Left renal cortex interstitium (tissue), 4 donors: ENCODE measurements around the gene GTF3C1. TPM values are rescaled to one million over a fixed set of nuclear protein-coding genes. Genes with fewer than 3 reads are reported as not detected.

ENCODE experiments used
- DNase-seq, 4 donors: peaks; one replicate each; pipeline ENCODE4 v3.0.0-alpha.2; 2013; ENCODE audit warnings: low read depth in 4 of 4, low spot score in 2 of 4, missing footprints in 1 of 4
- polyA plus RNA-seq, 4 donors: library from polyadenylated mRNA; unstranded; fragments of 120-200 nt; gene quantifications; one replicate each; pipeline ENCODE4 v1.2.1, GENCODE V29; 2013; ENCODE audit not compliant: insufficient read length in 4 of 4

Gene GTF3C1
- polyA plus RNA-seq, 4 donors, result 68.1 to 106 (median 94.9) TPM

DNA sequence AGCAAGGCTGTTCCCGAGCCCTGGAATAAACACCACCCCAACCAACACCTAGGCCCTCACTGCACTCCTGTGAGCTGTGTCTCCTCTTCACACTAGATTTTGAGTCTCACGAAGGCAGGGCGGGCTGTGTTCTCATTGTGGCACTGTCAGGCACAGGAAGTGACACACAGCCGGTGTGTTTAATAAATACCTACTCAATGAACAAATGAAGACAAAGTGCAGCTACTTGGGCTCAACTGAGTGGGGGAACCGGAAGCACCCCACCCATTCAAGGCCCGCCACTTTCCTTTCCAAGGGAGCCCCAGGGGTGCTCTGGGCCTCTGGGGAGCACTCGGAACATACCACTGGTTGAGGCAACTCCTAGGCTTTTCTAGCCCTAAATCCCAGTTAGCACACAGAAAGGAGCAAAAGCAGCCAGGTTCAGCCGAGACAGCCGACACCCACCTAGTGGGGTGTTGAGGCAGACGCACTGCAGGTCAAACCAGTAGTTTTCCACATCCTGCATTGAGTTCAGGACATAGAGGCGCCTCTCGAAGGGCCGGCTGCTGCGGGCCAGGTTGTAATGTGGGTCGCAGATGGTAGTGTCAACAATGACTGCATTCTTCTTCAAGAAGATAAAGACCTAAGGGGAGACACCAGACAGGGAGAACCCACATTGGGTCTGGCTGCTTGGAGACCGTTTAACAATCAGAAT lies 57.7 kb downstream of the GTF3C1 start:
- DNase-seq, result no peak

DNA sequence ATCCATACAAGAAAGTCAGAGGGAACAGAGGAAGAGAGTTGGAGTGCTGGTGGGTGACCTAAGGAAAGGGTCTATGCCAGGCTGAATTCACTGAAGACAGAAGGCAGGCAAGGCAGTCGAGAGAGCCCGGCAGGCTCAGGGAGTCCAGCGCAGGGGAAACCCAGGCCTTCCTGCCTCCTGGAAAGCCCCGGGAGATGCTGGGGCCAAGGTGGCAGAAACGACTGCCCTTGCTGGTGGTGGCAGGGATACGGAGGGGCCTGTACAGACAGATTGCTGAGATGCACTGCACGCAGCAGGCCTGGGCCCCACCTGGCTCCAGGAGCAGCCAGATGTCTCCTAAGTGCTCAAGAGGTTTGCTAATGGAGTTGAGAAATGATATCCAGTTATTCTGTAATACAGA lies 59.8 kb downstream of the GTF3C1 start:
- no peak for DNase-seq

DNA sequence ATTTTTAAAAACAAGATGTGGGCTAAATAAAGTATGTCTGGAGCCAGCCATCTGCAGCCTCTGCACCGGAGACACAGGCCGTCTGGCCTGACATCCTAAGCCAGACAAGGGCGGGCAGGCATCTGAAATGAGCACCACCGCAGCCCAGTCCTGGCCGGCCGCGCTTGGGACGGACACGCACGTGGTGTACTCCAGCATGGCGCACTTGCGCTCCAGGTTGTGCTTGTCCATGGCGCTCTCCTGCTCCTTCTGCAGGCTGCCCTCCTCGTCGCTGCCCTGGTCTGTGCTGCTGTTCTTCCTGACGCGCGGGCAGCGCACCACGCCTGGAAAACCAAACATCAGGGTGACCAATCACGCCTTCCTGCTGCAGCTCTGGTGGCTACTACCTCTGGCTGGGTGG lies 60.3 kb downstream of the GTF3C1 start:
- no peak for DNase-seq

DNA sequence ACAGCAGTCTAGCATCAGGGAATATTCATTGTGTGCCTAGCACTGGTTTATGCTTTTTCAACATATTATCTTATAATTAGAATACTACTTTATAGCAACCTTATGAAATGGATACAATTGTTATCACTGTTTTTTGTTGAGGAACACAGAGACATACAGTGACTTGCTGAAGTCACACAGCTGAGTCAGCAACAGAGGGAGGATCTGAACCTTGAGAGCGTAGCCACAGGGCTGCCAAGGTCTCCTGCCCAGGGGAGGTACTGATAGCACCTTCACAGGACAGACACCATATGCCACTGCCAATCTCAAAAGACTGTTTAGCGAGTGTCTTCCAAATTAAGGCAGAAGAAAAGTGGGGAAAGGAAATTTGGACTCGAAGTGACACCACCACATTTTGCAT lies 63.0 kb downstream of the GTF3C1 start:
- no peak for DNase-seq

DNA sequence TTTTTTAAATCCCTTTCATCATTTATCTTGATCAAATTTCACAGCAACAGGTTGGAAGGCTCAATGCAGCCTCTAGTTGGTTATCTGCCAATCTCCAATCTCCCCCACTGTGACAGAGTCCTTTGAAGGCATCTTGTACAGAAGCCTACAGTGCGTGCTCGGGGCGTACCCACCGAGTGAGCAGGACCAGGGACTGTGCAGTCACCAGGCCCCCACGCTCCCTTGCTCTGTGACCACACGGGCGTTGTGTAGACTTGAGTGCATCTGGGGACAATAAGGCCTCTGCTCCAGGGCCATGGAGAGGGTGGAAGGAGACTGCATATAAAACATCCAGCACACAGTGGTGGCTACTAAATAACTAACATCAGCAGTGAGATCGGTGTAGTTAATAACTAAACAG lies 63.4 kb downstream of the GTF3C1 start:
- DNase-seq, result no peak

DNA sequence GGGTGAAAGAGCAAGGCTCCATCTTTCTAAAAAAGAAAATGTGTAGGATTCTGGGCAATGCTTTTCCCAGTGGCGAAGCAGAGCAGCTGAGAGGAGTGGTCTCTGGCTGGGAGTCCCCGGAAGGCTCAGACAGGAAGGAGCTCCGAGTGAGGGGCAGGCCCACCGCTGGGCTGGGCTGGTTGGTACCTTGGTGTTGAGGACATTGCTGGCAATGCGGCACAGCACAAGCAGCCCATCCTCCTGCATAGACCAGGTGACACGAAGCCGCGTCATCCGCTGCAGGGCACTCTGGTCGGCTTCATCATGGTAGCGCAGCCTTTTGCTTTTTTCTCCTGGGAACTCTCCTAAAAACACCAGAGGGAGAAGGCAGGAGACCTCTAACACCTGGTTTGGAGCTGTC lies 63.9 kb downstream of the GTF3C1 start:
- DNase-seq, result no peak

DNA sequence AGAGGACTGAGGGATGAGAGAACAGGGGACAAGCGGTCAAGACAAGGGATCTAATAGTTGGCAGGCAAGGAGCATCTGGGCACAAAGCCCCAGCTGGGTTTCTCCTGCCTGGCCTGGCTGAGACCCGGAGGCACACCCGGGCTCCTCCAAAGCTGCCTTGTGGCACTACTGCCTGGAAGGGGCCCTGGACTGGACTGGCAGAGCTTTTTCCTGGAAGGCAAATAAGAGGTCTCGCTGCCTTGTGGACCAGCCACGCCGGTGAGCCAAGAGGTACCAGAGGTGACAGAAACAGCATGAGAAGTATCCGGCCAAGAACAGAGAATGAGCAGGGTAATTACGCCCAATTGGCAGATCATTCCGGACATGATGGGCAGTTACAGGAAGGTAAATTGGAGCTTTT lies 64.6 kb downstream of the GTF3C1 start:
- DNase-seq, result no peak

DNA sequence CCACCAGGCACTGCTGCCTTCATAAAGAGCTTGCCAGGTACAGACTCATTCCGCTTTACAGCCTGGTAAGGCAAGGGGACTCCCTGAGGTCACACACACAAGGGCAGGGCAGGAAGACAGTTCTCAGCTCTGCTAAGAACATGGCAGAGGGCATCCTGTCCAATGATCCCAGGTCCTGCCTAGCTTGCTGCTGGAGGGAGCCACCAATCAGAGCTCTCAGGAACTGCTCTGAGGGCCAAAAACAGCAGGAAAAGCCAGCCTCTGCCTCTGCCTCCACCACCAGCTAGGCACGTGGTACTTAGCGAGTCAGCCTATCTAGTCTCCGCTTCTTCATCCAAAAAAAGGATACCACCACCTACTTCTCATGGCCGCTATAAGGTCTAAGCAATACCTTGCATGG lies 66.1 kb downstream of the GTF3C1 start:
- no peak for DNase-seq

DNA sequence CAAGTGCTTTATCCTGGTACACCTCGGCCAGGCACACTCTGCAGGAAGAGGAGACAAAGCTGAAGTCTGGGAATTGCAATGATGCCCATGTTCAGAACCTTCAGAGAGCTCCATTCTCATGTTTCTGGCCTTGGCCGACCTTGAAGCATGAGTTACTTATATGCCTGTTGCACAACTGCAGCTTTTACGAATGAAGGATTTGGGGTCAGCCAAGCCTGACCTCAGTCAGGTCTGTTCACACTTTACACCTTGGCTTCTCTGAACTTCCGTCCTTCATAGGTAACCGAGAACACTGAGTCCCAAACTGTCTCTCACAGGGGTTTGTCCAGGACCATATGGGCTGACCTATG lies 66.7 kb downstream of the GTF3C1 start:
- DNase-seq, result no peak

DNA sequence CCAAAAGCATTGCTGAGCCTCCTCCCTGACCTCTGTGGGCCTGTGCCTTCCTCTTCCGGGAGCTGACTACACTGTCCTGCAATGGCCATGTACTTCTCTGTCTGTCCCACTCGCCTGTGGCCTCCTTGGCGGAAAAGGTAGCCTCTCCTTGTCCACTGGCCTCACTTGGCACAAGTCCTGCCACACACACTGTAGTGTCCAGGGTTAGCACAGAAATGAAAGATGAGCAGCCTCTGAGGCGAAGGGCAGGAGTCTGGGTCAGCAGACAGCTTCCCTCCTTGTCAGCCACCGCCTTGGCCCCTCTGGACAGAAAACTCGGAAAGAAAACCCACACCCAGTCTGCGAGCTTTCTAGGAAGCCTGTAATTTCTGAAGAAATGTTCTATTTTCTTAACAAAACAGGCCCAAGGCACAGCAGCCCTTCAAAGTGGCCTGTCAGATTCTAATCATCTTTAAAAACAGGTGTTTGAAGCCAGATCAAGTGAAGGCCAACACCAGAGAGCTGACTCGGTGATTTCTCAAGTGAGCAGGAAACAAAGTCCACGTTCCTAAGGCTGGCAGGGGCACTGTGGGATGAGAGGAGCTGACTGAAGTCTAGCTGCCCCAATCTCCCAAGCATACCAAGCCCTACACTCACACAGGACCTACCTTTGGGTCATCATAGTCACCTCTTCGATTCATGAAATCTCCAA lies 67.2 kb downstream of the GTF3C1 start:
- DNase-seq, result no peak

DNA sequence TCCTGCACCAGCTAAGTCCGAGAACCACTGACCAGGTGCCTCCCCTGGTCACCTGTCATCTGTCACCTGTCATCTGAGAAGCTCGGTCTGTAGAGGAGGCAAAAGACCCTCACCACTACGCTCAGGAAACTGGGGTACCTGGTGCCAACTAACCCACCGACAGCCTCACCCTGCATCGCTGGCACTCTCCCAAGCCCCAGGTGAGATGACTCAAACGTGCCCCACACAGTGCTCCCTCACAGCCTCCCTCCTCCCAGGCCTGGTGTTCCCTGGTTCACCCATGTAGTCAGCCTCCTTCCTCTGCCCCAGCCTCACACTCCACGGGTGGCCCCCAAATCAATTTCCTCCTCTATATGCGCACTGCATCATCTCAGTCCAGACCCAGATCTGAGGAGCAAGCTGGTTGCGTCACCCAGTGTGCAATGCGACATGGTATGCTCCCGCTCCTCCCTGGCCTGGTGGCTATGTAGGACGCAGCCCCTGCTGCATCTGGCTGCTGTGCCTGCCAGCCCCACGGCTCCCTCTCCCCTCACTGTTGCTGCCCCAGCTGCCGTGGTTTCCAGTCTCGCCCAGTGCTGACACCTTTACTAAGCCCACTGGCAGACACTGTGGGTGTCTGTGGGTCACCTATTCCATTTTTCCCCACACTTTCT lies 68.3 kb downstream of the GTF3C1 start:
- DNase-seq, result no peak

DNA sequence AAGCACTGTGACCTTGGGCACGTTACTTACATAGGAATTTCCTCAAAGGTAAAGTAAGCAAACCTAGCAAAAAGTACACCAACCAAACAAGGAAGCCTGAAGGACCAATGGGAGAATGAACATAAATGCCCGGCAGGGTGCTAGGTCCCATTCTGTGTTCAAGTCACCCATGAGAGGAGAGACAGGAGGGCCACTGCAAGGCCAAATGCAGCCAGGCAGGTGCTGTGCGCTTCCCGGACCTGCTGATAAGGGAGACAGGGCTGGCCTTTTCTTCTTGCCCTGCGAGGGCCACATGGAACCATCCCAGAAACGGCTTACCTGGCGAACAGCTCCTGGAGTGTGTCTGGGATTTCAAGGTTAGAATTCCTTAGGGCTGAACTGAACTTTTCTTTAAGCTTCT lies 69.0 kb downstream of the GTF3C1 start:
- no peak for DNase-seq

DNA sequence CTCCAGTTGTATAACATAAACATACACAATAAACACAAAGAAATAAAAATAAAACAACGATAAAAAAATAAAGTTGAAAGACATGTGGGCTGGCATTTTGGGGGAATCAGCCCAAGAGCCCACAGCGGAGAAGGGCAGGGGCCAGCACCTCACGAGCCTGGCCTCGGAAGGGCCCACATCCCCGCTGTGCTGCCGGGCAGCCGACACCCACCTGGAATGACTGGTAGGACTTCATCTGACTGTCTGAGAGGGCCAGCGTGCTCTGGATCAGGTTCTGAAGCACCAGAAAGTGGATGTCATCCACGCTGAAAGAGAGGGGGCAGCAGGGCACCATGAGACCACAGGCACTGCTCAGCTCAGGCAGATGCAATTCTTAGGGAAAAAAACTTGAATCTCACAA lies 73.5 kb downstream of the GTF3C1 start:
- DNase-seq, result no peak

DNA sequence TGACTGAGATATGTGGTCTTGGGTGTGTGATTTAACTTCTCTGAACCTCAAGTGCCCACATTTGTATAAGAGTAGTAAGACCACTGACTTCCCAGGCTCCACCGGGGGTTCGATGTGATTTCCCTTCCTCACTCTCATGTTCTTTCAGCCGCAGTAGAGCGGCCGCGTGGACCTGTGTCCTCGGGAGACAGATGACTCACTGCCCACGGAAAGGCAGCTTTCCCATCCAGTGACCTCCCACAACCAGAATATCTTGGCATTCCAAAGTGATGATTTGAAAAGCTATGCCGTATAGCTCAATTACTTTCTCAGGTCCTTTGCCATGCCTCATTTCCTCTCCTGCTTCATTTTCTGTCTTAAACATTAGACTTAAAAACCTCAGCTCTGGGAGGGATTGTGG lies 74.2 kb downstream of the GTF3C1 start:
- no peak for DNase-seq

DNA sequence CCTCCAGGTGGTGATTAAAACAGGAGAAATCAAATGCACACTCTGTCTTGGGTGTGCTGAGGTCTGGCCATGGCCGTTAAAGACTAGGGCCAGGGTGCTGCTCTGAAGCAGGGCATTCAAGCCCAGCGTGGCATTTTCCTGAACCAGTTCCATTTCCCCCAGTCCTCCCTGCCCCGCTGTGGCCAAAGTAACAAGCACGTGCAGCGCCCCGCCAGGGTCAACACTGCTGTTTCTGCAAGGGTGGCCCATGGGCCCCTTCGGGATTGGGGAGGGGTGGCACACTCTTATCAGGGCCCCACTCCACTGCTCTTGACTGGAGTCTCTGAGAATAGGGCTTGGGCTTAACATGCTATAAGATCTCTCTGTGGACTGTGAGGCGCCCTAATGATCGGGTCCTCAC lies 74.8 kb downstream of the GTF3C1 start:
- no peak for DNase-seq

DNA sequence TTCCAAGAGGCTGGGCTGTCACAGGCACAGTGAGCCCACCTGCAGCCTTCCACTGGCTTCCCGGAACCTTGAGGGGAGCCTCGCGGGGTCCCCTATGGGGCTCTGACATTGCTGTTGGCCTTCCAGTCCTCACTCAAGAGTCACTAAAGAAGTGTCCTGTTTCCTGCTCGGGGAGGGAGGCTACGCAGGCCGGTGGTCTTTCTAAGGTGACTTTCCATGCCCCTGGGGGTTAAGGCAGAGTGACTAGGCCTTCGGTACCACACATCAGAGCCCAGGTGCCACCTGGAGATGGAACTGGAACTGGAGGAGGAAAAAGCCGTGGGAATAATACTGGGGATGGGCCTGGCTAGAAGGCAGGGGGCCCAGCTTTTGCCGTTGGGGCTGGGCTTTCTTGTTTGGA lies 75.7 kb downstream of the GTF3C1 start:
- DNase-seq, result no peak

DNA sequence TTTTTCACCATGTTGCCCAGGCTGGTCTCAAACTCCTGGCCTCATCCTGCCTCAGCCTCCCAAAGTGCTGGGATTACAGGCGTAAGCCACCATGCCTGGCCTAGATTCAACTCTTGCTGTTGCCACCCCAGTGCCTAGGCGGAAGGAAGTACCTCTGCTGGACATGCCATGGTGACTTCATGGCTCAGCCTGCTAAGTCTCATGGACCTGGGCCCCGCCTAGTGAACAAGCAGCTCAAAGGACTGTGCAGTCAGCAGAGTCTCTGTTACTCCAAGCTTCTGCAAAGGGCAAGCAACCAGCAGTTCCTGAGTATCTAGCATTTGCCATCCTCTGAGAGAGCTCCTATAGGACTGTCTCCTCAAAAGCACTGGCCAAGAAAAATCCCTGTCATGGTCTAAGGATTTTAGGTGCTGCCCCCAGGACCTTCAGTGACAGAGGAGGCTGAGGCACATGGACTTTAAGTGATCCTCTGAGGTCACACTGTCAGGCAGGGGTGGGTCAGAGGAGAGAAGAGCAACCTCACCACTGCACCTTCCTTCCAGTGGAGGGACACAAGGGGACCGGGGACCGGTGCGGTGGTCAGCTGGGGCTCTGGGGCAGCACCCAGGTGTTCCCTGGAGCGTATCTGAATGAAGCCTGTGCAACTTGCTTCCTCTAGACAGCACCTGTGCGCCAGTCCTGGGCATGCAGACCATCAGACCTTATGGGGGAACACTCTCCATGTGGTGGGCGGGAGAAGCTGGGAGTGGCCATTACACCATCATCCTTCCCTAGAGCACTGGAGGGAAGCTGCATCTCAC lies 76.4 kb downstream of the GTF3C1 start:
- DNase-seq, result no peak

DNA sequence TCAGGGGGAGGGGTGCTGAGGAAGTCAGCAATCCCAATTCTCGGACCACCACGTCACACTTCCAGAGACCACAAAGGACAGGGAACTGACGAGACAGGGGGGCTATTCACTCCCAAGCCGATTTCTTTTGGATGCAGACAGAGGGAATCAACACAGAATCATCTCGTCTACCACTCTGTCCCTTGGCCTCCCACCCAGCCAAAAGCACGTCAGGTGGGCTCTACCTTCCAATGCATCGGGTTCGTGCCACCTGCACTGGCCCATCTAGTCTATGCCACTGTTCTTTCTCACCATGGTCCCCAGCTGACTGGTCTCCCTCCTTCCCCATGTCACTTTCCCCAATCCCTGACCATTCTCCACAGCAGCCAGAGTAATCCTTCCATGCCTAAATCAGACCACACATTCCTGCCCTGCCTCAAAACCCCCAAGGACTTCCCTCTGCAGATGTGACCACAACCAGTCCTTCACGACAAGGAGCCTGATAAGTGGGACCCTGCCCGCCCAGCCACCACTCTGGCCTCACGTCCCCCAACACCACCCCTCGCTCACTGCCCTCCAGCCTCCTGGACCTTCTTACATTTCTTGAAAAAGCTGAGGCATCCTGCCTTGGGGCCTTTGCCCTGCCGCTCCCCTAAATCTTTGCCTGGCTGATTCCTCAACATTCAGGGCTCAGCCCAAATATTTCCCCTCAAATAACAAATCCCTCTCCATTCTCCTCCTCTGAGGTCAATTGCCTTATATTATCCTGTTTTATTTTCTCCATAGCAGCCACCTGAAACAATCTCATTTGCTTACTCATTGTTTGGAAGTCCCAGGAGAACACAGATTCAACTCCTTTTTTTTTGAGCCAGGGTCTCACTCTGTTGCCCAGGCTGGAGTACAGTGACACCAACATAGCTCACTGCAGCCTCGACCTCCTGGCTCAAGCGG lies 77.4 kb downstream of the GTF3C1 start:
- DNase-seq, result no peak

DNA sequence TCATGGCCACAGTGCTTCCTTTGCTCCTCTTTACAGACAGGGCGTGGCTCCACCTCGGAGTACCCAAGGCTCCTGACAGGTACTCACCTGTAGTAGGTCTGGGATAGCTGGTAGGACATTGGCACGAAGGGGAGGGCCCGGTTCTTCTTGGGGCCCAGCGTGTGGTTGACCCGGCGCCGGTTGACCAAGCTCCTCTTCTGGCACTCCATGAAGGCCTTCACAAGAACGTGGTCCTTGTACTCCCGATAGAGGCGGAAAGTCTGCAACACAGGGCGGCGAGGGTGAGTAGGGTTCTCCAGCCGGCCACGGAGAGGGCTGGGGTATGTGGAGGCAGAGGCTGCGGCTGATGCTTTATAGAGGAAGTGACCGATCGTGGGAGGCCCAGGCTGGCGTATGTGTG lies 78.1 kb downstream of the GTF3C1 start:
- DNase-seq, result no peak
